Breast epithelium (tissue), 4 donors: ENCODE results near the gene GALNT9. TPM values are rescaled to one million over a fixed set of nuclear protein-coding genes. Genes with fewer than 3 reads are reported as not detected.

Experiments used
- DNase-seq, 2 donors: peaks; one replicate each; pipeline ENCODE4 v3.0.0-alpha.2; 2019; ENCODE audit warnings: low spot score in 2 of 2
- H3K27ac ChIP-seq, 2 donors: fragments of 200-600 bp; sonication (generic) in 1 of 2; one replicate each; pipeline ENCODE4 v1.5.1; 2016 to 2019; ENCODE audit warnings: mild to moderate bottlenecking in 1 of 2
- H3K27me3 ChIP-seq, 2 donors: fragments of 200-600 bp; sonication (generic) in 1 of 2; one replicate each; pipeline versions ENCODE4 v1.5.1 to v1.6.0; 2017 to 2019; ENCODE audit warnings: control low read depth in 1 of 2, mild to moderate bottlenecking in 1 of 2
- H3K36me3 ChIP-seq: fragments of 200-600 bp; one replicate; pipeline ENCODE4 v1.5.1; 2019
- H3K4me1 ChIP-seq, 2 donors: fragments of 200-600 bp; sonication (generic); one replicate each; pipeline ENCODE4 v1.5.1; 2016 to 2019; ENCODE audit warnings: control low read depth in 1 of 2
- H3K4me3 ChIP-seq, 3 donors: fragments of 200-600 bp; sonication (generic); 1 replicate in 2 of 3; 2 replicates in 1 of 3; pipeline ENCODE4 v1.5.1; 2016 to 2019; ENCODE audit warnings: mild to moderate bottlenecking in 3 of 3, moderate library complexity in 2 of 3
- H3K9me3 ChIP-seq, 2 donors: fragments of 200-600 bp; sonication (generic) in 1 of 2; one replicate each; pipeline ENCODE4 v1.5.1; 2016 to 2019; ENCODE audit warnings: control low read depth in 1 of 2
- CTCF ChIP-seq, 3 donors: fragments of 450-650 bp; IDR thresholded peaks; one replicate each; pipeline ENCODE4 v1.5.1; 2016 to 2017; ENCODE audit warnings: antibody characterized with exemption in 3 of 3, mild to moderate bottlenecking in 3 of 3, moderate library complexity in 3 of 3
- POLR2A ChIP-seq: fragments of 450-650 bp; IDR thresholded peaks from one replicate; pipeline ENCODE4 v1.6.1; 2016; ENCODE audit warnings: antibody characterized with exemption, mild to moderate bottlenecking, moderate library complexity
- POLR2AphosphoS5 ChIP-seq, 3 donors: sonication (generic); formaldehyde crosslinking; IDR thresholded peaks; one replicate each; pipeline ENCODE4 v1.6.1; 2017; ENCODE audit warnings: antibody characterized with exemption in 3 of 3
- intact Hi-C: fragments of 100-400 bp; cut with DNase I; formaldehyde crosslinking; loops from one replicate; pipeline ENCODE4 v1.15.1; 2023; ENCODE audit warnings: low total_unique reads
- total RNA-seq, 3 donors: library from RNA; depleted of rRNA; stranded (reverse); fragments of >200 nt; gene quantifications; one replicate each; pipeline ENCODE4 v1.1.0, GENCODE V29; 2016

Gene GALNT9
- total RNA-seq, 3 donors from 2014 or later = 2.9 TPM; not detected in 2

DNA sequence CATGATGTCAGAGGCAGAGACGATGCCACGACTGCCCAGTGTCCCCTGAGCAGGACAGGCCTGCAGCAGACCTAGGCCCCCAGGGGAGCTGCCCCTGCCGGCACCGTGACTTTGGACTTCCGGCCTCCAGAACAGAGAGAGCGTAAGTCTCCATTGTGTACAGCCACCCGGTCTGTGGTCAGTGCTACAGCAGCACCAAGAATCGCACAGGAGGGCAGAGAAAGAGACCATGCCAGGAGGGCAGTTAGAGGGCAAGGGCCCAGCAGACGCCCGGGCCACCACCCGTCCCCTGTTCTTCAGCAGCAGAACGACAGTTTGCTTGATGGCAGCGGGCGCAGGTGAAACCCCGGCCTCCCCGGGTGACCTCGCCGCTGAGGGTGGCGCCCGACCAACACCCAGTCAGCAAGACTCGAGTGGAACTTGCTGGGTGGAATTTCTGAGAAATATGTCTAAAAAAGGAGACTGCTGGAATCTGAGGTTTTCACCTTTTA, 19.7 kb downstream of the GALNT9 start:
- Histone ChIP-seq H3K27me3 (peaks cover 0 to 36% of the 10 kb centered on the region in 2 donors), H3K36me3 (no peaks in the 10 kb centered on the region)

GRCh38 chr12:132308853-132309595, 20.4 kb downstream of the GALNT9 start:
- no peaks in the 10 kb centered on the region for H3K4me1 ChIP-seq
- intact Hi-C loops = loop anchor here (1.0 kb wide), 1 partner anchor 10 kb away; no protein-coding TSS in a partner anchor
- H3K9me3 ChIP-seq = peaks cover 24 to 28% of the 10 kb centered on the region in 2 donors
- H3K4me3 ChIP-seq = no peak overlapping the region
- H3K36me3 ChIP-seq = no peaks in the 10 kb centered on the region
- peaks cover 0 to 33% of the 10 kb centered on the region in 2 donors for H3K27me3 ChIP-seq
- TF ChIP-seq CTCF (IDR thresholded peaks at IDR 0.05) (no peak), POLR2A (no peak), POLR2AphosphoS5 (IDR thresholded peaks at IDR 0.05) (no peak)
- H3K27ac ChIP-seq = no peak overlapping the region
- DNase-seq = no peak

More for the DNA sequence above, 19.7 kb downstream of the GALNT9 start:
- intact Hi-C loops = no loop called here
- Histone ChIP-seq H3K9me3 (peaks cover 24 to 28% of the 10 kb centered on the region in 2 donors), H3K4me1 (no peaks in the 10 kb centered on the region), H3K4me3 (no peak overlapping the region), H3K27ac (no peak overlapping the region)
- TF ChIP-seq POLR2A (no peak), CTCF (IDR thresholded peaks at IDR 0.05) (no peak), POLR2AphosphoS5 (IDR thresholded peaks at IDR 0.05) (no peak)
- no peak for DNase-seq

- H3K9me3 ChIP-seq = peaks cover 24 to 28% of the 10 kb centered on the region in 2 donors
- DNase-seq = no peak
These were observed 21.2 kb downstream of the GALNT9 start for GRCh38 chr12:132307976-132308852.

GRCh38 chr12:132306885-132307191, 22.6 kb downstream of the GALNT9 start:
- H3K27me3 ChIP-seq = peaks cover 0 to 42% of the 10 kb centered on the region in 2 donors
- no peaks in the 10 kb centered on the region for H3K4me1 ChIP-seq
- TF ChIP-seq POLR2AphosphoS5 (IDR thresholded peaks at IDR 0.05) (no peak), CTCF (IDR thresholded peaks at IDR 0.05) (no peak), POLR2A (no peak)
- peaks cover 14 to 19% of the 10 kb centered on the region in 2 donors for H3K9me3 ChIP-seq
- H3K27ac ChIP-seq = no peak overlapping the region
- intact Hi-C loops = no loop called here
- no peak for DNase-seq
- H3K36me3 ChIP-seq = no peaks in the 10 kb centered on the region
- no peak overlapping the region for H3K4me3 ChIP-seq

More at GRCh38 chr12:132307976-132308852, 21.2 kb downstream of the GALNT9 start:
- H3K4me1 ChIP-seq = no peaks in the 10 kb centered on the region
- TF ChIP-seq POLR2AphosphoS5 (IDR thresholded peaks at IDR 0.05) (no peak), POLR2A (no peak), CTCF (IDR thresholded peaks at IDR 0.05) (no peak)
- H3K36me3 ChIP-seq = no peaks in the 10 kb centered on the region
- intact Hi-C loops = loop anchor here (1.0 kb wide), 1 partner anchor 9 kb away; no protein-coding TSS in a partner anchor
- no peak overlapping the region for H3K4me3 ChIP-seq
- peaks cover 0 to 33% of the 10 kb centered on the region in 2 donors for H3K27me3 ChIP-seq
- H3K27ac ChIP-seq = no peak overlapping the region
